AML-193 (cell line): ENCODE measurements around the gene ST7.

Experiments used
- DNase-seq, 2 experiments: peaks; one replicate each; lab custom pipeline; 2025; lab: John Stamatoyannopoulos, UW

The ST7 gene

DNA sequence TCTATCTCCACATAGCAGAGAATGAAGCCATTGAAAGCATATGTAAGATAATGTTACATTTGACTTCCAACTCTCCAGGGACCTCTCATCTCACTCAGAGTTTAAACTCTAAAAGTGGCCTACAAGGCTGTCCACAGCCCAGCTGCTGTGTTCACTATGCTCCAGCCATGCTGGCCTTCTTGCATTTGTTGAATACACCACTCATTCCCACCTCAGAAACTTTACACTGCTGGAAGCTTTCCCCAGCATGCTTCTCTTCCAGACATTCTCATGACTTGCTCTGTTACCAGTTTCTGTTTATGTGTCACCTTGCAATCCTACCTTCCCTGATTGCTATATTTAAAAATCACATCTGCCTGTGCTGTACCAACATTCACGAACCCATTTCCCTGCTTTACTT, 202.4 kb downstream of the ST7 start:
- DNase-seq: no peak

DNA sequence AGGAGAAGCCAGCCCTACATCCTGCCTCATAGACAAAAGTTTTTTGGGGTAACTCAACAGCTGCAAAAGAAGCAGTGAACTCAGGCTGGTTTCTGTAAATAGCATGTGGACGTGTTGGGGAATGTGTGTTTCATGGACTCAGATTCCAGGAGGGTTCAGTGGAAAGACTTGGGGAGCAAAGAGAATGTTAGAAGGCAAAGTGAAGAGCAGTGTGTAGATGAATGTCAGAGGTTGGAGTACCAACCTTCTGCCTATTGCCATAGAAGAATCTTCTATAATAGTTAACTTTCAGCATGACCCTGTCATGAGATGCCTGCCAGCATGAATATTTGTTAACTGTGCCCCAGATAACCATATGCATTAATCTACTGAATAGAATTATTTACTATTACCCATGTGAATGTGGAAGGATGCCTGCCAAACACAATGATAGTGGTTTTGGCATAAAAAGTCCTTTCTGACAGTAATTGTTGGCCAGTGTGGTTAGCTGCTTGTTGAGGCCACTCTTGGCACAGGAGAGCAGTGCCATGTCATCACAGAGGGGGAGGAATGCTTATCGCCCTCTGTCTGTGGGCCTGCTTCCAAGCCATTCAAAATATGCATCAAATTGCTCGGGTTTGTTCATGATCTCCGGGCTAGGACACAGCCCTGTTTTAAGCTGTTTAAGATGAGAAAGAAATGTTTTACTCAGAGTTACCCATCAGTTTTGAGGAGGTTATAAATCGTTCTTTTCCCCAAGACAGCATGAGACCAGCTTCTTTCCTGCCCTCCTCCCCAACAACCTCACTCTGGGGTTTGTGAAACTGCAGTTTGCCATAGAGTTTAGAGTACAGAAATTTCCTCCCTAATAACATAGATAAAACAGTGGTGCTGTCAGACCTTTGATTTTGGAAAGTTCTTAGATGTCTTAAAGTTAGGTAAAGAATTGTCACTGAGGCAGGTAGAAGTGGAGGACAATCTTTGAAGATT, 204.2 kb downstream of the ST7 start:
- no peak for DNase-seq

DNA sequence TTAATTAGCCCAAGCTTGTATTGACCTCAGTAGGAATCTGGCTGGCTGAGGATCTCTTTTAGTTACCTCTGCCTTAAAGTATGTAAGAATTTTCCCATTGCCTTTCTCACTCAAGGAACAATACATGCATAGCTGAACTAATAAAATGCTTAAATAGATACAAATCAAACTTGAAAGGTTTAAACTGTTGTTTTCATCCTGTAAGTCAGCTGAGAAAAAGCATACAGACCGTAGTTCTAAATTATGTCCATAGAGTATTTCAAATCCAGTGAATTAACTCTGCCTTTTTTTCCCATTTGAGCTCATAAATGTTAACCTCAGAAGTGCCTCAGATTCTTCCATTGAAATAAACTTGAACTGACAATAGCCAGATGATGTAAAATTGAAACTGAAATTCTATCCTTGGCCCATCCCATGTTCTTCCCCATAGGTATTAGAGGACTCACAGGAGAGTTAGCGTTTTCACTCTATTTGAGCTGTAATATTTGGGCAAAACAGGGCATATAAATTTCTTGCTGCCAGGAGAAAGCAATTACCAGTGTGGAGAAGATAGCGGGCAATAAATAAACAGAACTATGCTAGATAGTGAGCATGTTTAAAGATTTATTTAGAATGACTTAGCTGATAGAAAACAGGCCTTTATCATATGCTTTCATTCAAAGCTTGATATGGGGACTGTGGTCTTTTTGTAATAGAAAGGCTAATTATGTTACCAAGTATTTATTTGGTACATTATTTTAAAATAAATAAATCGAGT, 205.8 kb downstream of the ST7 start:
- no peak for DNase-seq

DNA sequence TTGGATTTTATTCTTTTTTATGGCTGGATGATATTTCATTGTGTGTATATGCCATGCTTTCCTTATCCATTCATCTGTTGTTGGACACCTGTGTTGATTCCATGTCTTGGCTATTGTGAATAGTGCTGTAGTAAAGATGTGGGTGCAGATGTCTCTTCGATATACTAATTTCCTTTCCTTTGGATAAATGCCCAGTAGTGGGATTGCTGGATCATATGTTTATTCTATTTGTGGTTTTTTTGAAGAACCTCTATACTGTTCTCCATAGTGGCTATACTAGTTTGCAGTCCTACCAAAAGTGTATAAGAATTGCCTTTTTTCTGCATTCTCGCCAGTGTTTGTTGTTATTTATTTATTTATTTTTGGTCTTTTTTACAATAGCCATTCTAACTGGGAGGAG, 209.8 kb downstream of the ST7 start:
- DNase-seq: no peak

DNA sequence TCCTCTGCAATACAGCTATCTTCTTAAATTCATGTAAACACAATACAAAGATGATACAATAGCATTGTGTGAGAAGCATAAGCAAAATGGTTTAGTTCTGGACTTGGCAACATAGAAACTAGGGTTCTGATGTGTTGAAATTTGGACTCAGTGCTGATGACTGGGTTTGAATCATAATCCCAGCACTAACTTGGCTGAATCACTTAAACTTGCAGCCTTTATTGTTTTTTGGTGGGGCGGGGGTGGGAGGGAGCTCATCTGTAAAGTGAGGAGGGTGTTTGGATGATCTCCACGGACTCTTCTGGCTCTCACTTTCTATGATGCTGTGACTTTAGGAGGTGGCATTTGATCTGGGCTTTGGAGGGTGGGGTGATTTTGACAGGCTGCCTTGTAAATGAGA, 211.3 kb downstream of the ST7 start:
- DNase-seq: no peak

DNA sequence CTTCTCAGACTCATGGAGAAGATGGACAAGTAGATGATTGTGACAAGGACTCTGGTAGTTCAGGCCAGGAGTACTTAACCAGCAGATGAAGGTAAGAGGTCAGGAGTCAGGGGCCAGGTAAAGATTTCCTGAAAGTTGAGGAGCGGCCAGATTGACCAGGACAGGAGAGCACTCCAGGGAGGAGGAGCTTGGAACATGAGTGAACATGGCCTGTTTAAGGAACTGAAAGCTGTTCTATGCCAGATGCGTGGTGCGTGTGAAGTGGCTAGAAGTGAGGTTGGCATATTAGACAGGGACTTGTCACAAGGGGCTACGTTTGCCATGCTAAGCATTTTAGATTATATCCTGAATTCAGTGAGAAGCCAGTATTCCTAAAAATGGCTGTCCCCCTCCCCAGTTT, 212.4 kb downstream of the ST7 start:
- DNase-seq: no peak

DNA sequence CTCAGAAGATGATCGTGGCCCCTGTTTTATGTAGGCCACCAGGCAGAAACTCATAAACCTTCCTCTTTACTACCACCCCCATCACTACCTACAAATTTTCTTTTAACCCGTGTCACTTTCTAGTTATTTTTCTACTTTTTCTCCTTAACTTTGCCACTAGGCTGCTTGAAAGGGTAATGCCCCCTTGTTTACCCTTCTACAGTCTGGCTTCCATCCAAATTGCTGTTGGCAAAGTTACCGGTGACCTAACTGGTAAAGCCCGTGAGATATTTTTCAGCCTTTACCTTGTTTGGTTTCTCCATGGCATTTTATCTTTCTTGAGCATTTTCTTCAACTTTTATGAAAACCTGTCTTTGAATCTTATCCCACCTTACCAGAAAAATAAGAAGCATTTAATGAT, 216.6 kb downstream of the ST7 start:
- DNase-seq: no peak

DNA sequence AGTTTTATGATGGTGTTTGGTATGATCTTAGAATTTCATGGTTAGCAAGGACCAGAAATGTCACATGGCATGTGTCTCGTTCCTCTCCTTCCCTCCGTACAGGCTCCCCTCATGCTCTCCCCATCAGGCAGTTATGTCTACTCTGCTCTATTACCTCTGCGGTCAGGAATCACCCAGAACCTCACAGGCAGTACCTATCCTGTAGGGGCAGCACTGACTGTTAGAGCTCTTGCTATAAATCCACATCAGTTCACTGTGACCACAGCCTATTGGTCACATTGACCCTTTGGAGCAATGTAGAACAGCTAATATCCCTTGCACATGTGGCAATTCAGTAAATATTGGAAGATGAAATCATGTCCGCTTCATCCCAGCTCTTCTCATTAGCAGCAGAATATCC, 217.8 kb downstream of the ST7 start:
- DNase-seq: no peak

DNA sequence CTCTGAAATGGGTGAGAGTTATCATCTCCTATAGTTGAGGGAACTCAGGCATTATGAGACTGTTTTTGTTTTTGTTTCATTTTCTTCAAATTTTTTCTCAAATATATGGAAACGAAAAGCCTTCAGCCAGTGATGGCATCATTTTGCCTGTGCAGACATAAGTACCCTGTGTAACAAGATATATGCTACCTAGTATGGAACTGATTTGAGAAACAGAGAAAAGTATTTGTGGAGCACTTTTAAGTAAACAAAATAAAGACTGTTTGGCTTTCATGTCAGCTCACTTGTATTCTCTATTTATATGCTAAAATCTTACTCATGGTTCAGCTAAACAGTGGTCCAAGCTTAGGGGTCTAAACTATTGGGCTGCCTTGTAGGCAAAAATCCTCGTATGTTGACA, 219.0 kb downstream of the ST7 start:
- no peak for DNase-seq

DNA sequence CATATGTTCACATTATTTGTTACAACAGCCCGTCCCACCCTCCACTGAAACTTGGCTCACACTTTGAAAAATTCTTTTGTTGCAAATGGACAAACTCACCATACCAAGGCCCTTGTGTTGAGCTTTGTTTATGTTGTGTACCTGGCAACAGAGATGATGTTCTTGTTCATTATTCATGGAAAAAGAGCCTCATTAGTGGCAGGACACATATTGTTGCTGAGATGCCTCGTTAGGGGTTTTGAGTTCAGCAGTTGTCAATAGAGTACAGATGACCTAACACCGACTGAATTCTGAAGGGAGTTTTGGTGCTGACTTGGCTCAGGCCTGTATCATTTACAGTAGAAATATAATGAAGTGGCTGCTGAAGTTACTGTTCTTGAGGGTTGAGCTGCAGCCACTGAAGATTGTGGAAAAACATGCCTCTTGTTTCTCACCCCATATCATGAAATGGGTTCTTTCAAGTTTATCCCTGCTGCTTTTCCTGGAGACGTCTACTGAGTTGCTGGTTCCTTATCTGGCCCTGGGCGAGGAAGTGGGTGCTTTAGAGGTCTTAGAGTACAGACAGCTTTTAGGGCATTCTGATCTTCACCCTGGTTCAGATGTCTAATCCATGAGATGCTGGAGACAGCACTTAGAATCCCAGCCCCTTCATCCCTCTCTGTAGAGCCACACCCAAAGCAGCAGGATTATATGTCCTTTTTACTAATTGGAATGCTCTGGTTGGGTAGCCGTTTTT, 219.9 kb downstream of the ST7 start:
- no peak for DNase-seq

DNA sequence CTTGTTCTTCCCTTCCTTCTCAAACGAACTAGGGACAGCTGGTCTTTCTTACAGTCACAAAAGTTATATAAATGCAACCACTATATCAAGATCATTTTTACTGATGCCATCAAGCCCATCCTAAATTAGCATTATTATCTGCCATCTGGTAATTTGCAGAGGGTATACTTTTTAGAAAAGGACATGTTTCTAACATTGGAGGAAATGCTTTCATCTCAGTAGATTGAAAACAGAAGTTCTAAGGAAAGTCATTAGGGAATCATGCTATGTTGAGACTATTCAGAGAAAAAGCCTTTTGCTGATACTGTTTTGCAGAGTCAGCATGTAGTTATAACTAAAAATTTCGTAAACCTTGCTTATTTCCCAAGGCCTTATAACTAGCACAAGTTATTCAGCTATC, 222.9 kb downstream of the ST7 start:
- DNase-seq: no peak

DNA sequence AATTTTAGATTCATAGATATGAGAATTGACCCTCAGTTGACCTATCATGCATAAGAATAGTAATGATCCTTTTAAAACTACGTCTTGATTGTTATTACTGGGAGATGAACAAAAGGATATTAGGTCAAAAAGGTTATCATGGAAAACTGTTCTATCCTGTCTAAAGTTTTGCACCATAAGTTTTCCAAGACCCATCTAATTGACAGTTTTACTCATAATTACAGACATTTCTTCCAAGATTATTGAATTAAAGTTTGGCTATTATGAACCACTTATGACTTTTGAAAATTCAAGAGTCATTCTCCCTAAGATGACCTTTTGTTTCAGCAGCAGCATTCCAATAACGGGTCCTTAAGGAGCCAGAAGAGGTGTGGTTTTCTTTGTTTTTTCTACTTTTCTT, 225.3 kb downstream of the ST7 start:
- DNase-seq: no peak

DNA sequence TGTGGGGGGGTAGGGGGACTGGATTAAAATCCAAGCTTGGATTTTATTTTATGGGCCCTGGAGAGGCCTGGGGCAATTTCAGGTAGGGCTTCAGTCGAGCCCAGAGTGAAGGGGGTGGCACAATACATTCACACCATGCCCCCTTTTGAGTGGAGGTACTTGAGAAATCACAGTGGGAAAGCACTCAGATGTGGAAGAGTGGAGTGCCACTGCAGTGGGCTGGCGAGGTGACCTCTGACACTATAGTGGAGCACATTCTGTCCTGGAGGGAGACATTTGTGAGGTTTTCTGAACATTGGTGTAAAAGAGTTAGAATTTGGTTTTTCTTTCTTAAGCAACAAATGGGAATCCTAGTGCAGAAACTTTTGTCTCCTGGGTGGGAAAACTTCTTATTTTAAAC, 226.4 kb downstream of the ST7 start:
- no peak for DNase-seq

DNA sequence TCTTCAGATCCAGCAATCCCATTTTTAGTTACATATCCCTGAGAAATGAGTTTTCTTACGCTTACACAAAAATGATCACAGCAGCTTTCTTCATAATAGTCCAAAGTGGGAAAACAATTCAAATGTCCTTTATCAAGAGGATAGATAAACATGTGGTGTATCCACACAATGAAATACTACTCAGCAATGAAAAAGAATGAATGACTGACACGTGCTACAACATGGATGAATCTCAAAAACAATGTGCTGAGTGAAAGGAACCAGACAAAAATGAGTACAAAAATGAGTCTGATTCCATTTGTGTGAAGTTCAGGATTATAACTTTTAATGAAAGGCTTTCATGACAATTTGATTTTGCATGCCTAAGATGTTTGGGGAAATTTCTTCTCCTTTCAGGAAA, 230.4 kb downstream of the ST7 start:
- DNase-seq: no peak

DNA sequence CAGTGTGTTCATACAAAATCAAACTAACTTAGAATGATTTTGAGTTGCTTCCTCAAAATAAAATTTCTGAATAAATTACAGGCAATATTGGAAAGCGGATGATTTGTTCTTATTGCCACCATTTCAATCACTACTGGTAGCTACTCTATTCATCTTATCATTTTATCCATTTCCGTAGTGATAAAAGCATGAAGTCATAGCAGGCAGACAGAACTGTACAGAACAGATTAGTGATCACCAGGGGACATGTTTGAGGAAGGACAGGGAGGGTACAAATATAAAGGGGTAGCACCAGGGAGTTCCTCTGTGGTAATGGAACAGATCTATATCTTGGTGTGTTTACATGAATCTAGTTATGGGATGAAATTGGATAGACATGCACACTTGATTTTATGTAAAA, 231.1 kb downstream of the ST7 start:
- DNase-seq: no peak

DNA sequence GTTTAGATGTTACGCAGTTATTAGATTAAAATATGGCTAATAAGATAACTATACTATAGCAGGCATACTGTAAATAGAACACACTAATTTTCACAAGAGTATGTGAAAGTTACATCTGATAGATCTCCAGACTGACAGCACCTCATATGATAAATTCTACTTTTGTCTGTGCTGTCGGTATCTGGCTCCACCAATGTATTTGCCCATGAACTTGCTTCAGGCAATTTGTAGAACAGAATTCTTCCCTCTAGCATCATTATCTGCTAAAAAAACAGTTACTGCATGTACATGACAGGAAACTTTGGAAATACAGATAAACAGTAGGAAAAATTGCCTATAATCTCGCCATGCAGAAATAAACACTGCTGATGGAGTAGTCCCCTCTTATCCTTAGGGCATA, 231.8 kb downstream of the ST7 start:
- DNase-seq: no peak

DNA sequence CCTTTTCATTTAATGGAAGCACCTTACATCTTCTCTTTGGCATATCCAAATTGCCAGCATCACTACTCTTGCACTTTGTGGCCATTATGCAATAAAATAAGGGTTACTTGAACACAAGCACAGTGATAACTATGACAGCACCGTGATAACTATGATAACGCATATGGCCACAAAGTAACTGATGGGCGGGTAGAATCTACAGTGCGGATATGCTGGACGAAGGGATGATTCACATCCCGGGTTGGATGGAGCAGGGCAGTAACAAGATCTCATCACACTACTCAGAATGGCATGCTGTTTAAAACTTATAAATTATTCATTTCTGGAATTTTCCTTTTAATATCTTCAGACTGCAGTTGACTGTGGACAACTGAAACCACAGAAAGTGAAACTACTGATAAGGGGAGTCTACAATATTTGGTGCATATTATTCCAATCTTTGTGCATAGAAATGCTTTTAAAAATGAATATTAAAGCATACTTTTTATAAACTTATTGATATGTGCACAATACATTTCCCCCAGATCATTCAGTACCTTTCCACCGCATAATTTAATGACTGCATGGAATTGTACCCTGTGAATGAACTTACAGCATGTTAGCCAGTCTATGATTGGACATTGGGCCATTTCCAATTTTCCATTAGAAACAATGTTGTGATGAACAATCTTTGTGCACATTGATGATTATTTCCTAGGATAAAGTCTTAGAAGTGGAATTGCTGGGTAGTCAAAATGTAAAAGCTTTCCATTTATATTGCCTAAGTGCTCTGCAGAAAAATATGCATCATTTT, 233.1 kb downstream of the ST7 start:
- DNase-seq: no peak

DNA sequence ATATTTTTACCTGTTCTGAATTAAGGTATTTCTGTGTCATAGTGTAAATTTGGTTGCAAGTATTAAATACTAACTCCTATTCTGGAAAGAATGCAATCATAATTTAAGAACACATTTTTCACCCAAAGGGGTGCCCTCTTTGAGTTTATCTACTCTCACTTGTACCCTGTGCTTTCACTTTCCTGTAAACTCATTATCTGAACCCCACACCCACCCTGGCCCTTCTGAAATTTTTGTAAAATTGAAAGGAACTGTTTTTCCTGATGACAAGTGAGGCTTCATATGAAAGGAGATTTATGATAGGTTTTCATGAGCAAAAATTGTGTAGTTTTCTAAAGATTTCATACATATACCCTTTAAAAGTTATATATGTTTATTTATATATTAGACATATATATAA, 235.1 kb downstream of the ST7 start:
- DNase-seq: no peak

DNA sequence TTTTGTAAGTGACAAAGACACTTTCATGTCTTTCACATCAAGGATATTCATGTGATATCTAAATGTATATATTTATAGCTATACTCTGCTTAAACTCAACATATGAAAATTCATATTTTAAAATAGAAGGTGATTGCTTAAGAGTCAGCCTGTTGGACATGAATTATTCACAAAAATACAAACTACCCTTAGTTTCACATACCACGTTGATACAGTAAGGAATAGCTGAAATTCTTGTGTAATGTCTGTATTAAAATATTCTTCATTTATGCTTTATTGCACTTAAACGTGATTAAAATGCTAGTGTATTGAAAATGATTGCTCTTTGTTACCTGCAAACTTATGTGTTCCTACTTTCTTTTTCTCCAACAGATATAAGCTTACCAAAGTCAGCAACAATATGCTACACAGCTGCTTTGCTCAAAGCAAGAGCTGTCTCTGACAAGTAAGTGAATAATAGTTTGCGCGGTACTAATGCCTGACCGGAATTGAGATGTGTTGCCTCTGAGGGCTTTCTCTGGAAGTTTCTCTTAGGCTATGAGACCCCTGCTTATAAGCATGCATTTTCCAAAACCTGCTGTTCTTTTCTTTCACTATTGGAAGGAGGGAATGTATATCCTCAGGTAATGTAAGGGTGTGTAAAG, 235.8 kb downstream of the ST7 start:
- no peak for DNase-seq

DNA sequence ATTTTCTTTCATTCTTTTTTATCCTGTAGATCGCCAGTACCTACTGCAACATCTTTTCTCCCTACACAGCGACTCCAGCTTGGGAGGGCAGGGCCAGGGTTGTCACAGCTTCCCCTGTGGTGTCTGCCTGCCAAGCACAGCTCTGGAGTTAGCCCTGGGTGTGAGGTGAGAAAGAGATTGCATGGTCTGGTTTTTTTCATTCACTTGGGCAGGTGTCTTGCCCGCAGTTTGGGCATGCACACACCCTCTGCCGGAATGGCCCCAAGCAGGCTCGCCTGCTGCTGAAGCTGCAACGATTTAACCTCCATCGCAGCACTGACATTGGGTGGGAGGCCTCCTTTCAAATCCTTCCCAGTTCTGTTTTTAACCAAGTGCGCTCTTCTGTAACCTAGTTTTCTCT, 236.8 kb downstream of the ST7 start:
- DNase-seq: no peak

DNA sequence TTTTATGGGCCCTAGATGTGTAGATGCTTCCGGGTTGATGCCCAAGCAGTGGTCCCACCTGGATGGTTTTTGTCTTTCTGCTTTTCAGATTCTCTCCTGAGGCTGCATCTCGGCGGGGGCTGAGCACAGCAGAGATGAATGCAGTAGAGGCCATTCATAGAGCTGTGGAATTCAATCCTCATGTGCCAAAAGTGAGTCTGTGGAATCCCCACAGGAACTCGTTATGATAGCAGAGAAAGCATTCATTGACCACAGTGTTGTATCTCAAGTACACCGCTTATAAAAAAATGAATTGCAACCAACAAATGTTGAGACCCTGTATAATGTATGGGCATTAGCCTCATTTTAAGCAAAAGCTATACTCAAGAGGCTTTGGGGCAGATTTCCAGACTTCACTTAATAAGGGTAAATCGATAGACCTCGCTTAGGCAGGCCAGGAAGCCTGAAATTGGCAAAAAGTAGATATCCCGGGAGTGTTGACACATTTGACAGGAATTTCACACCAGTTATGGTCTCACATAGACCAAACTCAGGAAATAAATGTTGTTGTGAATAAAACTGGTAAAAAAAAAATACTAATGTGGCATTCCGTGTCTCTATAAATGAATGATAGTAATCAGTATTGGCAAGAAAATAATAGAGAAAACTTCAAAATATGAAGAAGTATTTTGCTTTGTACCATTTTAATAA, 237.6 kb downstream of the ST7 start:
- DNase-seq: no peak
